Activated CD4-positive, alpha-beta T cell treated with anti-CD3 and anti-CD28 coated beads, Interleukin-2, amount 50 U/mL, for 24 hours (primary cell): Measurements from ENCODE around the gene NBPF3.
"Not testable (repeated sequence)": the region's sequence is repeated elsewhere in the genome, so short reads cannot be mapped to it uniquely, and the experiment has no call there.

Experiments
- DNase-seq, 2 donors: peaks; one replicate each; pipeline ENCODE4 v3.0.0-alpha.2; 2020; ENCODE audit warnings: low read depth in 1 of 2, low spot score in 1 of 2

NBPF3 gene

GRCh38 chr1:21518774-21519455 lies 79.0 kb downstream of the NBPF3 start:
- DNase-seq, result no peak

DNA sequence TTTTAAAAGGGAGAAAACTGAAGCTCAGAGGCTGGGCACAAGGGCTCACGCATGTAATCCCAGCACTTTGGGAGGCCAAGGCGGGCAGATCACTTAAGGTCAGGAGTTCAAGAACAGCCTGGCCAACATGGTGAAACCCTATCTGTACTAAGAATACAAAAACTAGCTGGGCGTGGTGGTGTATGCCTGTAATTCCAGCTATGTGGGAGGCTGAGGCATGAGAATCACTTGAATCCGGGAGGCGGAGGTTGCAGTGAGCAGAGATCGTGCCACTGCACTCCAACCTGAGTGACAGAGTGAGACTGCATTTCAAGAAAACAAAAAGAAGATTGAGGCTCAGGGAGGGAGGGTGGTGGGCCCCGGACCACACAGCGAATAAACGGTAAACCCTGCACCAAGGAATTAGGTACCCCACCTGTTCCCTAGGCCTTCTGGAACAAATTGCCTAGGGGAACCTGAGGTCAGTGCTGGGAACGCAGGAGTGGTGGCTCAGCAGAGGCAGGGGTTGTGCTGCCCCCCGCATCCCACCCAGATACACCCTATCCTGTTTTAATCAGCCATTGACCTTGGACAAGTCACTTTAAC lies 79.6 kb downstream of the NBPF3 start:
- not testable (repeated sequence) for DNase-seq

- DNase-seq, result no peak
Observed at GRCh38 chr1:21520899-21521716, 81.2 kb downstream of the NBPF3 start.

DNA sequence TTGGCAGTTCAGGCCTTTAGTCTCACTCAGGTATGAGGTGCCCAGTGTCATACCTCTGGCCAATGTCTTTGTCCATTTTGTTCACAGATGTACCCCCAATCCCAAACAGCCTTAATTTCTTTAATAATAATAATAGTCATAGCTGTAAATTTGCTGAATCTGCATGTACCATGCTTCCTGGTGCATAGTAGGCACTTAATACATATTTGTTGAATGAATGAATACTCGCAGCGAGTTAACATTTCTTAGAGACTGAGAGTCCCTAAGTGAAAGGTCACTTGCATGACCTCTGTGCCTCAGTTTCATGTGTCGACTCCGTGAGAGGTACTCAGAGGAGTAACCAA lies 81.8 kb downstream of the NBPF3 start:
- DNase-seq, result no peak

DNA sequence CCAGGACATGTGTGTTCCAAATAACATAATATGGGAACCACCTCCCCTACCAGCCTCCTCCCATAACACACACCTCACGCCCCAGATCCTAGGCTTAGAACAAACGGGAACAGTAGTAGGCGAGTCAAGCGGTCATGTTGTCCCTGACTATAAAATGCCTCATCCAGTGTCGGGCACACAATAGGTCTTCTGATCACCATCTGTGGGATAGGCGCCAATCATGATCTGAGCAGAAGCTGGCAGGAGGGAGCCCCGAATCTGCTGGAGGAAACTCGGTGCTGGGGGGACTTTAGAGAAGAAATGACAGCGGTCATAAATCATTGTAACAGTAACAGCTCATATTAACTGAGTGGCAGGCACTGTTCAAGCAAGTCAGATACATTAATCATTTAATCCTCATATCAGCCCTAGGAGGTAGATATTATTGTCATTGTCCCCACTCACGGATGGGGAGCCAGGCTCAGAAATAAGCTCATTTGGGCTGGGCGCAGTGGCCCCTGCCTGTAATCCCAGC lies 82.6 kb downstream of the NBPF3 start:
- no peak for DNase-seq

GRCh38 chr1:21523297-21523813 lies 83.4 kb downstream of the NBPF3 start:
- DNase-seq, result no peak

DNA sequence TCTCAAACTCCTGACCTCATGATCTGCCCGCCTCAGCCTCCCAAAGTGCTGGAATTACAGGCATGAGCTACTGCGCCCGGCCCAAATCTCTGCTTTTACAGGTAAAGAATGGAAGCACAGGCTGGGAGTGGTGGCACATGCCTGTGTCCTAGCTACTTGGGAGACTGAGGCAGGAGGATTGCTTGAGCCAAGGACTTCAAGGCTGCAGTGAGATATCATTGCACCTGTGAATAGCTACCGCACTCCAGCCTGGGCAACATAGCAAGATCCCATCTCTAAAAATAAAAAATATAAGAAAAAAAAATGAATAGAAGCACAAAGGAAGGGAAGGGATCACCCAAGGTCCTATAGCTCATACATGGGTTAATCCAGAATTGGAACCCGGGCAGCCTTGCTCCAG lies 84.3 kb downstream of the NBPF3 start:
- no peak for DNase-seq

- DNase-seq, result no peak
Observed at GRCh38 chr1:21524686-21525339, 84.9 kb downstream of the NBPF3 start.

DNA sequence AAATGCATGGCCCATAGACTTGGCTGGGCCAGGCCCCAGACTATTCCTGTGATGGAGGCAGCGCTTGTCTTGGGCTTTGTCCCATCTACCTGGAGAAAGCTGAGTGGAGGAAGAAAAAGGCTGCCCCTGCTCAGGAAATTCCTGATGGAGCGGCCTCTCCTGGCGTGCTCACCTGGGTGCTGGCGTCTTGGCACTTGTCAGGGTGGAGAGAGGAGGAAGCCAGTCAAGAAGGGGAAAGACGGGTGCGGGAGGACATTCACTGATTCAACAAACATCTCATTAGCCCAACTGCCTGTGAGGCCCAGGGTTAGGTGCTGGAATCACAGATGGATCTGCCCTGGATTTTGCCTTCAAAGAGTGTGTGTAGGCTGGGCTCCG lies 85.4 kb downstream of the NBPF3 start:
- DNase-seq, result no peak

GRCh38 chr1:21526441-21526840 lies 86.5 kb downstream of the NBPF3 start:
- DNase-seq, result no peak

GRCh38 chr1:21530368-21531016 lies 90.6 kb downstream of the NBPF3 start:
- DNase-seq, result no peak

- DNase-seq, result no peak
Observed at GRCh38 chr1:21531241-21531640, 91.3 kb downstream of the NBPF3 start.

GRCh38 chr1:21532496-21532895 lies 92.6 kb downstream of the NBPF3 start:
- DNase-seq, result no peak

DNA sequence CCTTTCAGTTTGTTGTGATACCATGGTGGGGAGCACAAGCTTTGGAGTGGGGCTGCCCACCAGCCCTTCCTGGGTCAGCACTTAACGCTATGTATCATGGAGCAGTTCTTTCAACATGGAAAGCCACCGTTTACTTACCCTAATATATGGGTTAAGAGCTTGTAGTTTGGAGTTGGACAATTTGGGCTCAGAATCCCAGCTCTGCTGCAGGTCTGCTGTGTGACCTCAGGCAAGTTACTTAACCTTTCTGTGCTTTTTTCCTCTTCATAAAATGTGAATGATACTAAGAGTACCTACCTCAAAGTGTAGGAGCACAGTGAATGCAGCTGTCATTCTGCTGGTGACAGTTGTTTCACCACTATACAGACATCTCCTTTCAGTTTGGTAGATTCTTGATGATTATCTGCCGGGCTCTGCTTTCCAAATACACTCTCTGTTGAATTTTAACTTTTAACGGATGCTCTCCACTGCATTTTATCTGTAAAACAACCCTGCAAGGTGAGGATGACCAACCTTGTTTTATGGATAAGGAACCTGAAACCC lies 93.1 kb downstream of the NBPF3 start:
- DNase-seq, result no peak

DNA sequence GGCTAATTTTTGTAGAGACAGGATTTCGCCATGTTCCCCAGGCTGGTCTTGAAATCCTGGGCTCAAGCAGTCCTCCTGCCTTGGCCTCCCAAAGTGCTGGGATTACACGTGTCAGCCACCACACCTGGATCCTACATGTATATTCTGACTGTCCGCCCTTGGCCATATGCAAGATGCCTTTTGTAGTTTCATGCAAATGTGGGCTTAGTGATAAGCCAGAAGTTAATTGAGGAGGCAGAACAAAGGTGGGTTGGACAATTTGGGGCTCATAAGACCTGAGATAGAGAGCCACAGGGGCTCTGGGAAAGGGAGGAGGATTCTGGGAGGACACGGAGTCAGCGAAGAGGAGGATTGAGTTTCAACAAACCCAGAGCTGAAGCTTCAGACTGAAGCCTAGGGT lies 94.2 kb downstream of the NBPF3 start:
- no peak for DNase-seq
